ENCODE data around the gene NES.

NES gene

GRCh38 chr1:156681196-156681960, 4.2 kb upstream of the NES start:
- no peak for DNase-seq

DNA sequence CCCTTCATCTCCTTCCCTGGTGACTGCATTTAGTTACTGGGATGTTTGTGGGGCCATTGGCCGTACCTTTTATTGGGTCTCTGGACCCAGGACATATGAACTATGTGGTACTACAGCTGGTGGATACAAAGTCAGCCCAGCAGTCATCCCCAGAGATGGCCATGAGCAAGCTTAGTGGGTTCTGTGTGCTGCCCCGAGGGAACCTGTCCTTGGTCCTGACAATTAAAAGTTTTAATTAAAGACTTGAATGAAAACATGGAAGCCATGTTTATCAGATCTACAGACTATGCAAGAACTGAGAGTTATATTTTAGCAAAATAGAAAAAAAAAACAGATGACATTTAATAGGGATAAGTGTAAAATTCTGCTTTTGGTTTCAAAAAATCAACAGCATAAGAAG, 2.8 kb upstream of the NES start:
- DNase-seq = no peak

- DNase-seq = peak in 4 of 6 experiments; percentile 6 to 43 (median 22)
Observed at GRCh38 chr1:156677616-156678596, 699 bp upstream of the NES start.

GRCh38 chr1:156676114-156676819, 940 bp downstream of the NES start:
- no peak for DNase-seq

GRCh38 chr1:156675210-156676113, 1.7 kb downstream of the NES start:
- DNase-seq = no peak

- no peak for DNase-seq
Observed at GRCh38 chr1:156673387-156674121, 3.7 kb downstream of the NES start.

- no peak for DNase-seq
Observed at GRCh38 chr1:156671804-156672203, 5.4 kb downstream of the NES start.

- no peak for DNase-seq
Observed at GRCh38 chr1:156670791-156671190, 6.4 kb downstream of the NES start.

DNA sequence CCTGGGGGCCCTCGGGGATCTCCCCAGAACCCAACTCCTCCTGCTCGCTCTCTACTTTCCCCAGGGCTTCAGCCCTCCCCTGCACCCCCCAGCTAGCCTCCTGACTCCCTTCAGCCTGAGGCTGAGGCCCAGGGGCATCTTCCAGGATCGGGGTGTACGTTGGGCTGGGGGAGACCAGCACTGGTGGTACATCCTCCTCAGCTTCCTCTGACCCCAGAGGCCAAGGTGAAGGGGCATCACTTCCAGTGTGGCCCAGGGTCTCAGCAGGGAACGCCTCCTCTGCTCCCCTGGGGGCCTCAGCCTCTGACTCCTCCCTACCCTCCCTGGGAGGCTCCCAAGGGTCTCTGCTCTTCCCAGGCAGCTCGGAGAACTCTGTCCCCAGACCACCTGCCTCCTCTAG, 6.8 kb downstream of the NES start:
- no peak for DNase-seq

DNA sequence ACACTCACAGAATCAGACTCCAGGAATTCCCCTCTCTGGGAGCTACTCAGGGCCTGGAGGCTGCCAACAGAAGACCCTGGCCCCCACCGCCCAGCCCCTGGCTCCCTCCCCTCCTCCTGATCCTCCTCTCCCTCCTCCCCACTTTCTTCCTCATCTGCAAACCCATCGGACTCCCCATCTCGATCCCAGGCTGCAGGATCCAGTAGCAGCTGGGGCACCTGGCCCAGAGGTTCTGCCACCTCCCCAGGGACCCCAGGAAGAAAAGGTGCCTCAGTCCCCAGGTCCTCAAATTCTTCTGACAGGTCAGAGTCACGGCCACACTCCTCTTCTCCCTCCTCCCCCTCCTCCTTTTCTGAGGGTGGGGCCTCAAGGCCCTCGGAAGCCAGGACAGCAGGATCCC, 7.4 kb downstream of the NES start:
- no peak for DNase-seq

GRCh38 chr1:156668801-156669637, 8.2 kb downstream of the NES start:
- no peak for DNase-seq

DNA sequence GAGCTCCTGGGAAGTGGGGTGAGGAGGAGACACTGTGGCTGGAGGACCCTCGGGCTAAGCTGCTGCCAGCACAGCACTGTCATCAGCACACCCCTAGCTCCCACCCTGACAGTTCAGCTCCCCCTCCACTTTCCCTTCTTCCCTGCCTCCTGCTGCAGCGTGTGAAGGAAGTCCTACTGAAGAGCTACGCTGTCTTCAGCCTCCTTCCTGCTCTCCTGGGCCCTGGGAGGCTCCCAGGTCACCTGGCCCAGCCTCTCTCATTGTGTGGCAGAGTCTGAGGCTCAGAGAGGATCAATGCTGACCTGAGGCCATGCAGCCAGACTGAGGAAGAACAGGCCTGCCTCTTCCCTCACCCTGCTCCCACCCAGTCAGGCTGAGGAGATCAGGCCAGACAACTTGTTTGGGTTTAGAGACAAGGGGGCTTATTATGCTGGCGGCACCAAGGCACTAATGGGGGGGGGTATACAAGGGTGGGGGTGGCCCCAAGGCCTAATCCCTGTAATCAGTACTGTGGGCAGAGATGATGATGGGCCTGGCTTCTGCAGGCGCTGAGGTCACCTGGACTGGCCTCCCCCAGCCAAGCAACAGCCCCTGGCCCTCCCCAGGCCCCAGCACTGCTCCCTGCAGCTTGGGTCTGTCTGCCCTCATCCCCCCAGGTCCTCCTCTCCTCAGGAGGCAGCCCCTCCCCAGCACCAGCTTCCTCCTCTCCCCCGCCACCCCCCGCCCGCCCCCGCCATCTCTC, 9.1 kb downstream of the NES start:
- DNase-seq = no peak

GRCh38 chr1:156667610-156667967, 9.6 kb downstream of the NES start:
- DNase-seq = no peak

GRCh38 chr1:156666862-156667609, 10.2 kb downstream of the NES start:
- no peak for DNase-seq

DNA sequence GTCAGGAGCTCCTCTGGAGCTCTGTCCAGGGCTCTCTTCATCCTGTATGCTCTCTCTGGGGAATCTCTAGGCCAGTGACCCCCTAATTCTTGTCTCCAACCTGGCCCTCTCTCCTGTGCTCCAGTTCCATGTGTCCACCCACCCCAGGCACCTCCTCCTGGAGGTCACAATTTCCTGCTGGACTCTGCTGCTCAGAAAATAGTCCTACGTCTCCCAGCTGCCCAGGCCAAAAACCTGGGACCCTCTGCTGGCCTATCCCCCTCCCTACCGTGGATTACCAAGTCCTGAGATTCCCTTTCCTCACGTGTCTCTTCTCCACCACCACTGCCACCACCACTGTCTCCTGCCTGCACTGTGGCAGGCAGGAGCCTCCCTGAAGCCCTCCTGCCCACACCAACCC, 11.7 kb downstream of the NES start:
- DNase-seq = no peak

- DNase-seq = no peak
Observed at GRCh38 chr1:156664767-156665411, 12.3 kb downstream of the NES start.

DNA sequence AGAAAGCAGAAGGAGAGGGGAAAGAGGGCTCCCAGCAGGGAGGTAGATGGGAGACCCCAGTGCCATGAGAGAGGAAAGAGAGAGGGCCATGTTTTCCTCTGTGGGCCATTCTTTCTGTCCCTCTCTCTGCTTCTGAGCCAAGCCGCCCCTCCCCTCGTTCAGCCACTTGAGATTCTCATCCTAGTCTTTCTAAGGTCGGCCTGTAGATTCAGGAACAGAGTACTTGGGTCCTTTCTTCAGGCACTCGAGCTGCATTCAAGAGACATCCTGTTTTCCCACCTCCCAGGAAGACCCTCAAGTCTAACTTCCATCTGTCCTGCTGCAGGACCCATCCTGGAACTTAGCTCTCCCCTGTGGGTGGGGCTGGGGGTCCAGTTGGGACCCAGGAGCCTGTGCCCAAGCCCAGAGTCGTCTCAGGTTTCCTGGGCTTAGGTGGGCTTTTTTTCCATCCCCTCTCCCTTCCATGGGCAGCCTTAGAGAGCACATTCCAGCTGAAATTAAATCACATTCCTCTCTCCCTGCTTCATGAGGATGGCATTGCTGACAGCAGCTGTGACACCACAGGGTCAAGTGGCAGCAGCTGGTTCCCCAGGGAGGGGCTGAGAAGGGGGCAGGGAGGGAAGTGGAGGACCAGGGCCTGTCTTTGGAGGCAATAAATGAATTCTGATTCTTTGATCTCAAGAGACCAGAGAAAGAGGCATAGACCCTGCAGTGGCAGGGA, 13.0 kb downstream of the NES start:
- DNase-seq = no peak

DNA sequence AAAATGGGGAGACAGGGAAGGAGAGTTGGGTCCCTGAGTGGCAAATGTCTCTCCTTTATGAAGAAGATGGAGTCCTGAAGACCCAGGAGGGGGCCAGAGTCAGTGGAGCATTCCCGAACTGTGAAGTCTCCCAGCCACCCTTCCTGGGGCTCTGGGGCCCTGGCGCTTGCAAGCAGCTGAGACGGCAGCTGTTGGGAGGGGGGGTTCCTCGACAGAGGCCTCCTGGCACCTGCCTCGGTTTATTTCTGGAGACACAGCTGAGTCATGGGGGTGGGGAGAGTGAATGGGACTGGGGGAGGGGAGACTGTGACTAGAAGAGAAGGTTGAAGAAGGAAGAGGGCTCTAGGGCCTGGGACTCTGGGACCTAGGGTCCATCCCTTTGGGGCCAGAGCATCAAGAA, 14.0 kb downstream of the NES start:
- DNase-seq = no peak

Measured in stimulated activated naive CD4-positive, alpha-beta T cell (primary cell).